Measurements from ENCODE around the gene AP3D1.

The AP3D1 gene

DNA sequence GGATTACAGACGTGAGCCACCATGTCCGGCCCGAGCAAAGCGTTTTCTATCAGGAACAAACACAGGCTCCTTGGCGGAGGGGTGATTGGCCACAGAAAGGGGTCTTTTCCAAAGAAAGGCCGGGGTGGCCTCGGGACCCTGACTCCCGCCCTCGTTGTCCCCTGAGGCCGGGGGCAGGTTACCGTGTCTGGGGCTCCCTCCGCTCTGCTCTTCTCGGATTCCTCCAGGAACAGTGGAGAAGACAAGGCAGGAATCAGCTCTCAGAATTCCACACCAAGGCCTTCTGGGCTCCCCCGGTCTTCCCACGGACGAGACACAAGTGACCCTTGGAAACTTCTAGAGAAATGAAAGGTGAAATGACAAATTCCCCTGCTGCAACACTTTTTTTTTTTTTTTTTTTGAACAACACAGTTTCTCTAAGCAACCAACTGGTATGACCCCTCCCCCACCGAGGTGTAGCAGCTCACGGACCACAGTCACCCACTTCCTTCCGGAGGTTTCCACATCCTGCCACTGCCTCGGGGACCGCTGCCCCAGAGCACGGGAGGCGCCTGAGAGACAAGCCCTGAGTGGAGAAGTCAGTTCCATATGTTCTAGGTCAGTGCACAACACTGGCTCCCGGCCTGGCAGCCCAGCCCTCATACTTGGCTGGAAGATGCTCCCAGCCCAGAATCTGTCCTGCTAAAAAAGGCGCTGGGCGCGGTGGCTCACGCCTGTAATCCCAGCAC, 66.2 kb downstream of the AP3D1 start:
- peak; percentile 88 to 93 for DNase-seq (ENCODE audit: low read depth in 2 of 2)

DNA sequence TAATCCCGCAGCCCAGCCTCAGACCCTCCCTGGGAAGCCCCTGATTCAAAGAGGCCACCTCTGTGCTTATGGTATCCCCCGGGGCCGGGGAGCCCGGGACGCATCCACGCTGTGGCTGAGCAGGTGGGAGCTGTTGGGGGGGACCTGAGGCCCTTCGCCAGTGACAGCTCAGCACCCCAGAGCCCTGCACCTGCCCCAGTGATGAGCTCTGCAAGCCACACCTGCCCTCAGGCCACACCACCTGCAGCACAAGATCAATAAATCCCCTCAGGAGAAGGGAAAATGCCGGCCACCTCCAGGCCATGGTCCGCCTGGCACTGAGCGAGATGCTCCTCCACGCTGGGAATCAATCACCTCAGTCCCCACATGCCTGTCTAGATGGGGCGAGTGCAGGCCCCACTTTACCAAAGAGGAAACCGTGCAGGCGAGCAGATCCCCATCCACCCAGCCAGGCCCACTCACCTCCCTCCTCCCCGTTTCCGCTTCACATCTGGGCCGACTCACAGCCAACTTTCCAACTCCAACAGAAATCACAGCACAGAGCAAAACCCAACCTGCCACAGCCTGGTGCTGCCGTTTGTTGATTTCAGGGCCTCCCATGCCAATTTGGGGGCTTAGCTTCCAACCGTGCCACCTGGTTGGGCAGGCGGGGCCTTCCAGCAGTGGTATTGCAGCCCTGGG, 68.1 kb downstream of the AP3D1 start:
- peak in 1 of 2 donors; percentile 54 for DNase-seq (ENCODE audit: low read depth in 2 of 2)

- no peak for DNase-seq (ENCODE audit: low read depth in 2 of 2)
Measured at GRCh38 chr19:2081873-2082810, 69.2 kb downstream of the AP3D1 start.

DNA sequence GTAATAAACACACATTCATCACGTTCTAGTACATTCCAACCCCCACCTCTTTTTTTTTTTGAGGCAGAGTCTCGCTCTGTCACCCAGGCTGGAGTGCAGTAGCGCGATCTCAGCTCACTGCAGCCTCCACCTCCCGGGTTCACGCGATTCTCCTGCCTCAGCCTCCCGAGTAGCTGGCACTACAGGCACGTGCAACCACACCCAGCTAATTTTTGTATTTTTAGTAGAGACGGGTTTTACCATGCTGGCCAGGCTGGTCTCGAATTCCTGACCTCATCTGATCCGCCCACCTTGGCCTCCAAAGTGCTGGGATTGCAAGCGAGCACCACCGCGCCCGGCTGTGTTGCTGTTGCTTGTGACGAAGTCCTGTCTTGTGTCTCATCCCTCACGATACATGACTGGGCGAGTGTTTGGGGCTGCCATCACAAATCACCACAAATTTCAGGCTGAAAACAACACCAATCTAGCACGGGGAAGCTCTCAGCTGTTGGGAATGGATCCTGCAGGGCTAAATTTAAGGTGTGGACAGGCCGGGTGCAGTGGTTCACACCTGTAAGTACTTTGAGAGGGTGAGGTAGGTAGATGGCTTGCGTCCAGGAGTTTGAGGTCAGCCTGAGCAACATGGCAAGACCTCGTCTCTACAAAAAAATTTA, 70.9 kb downstream of the AP3D1 start:
- DNase-seq (ENCODE audit: low read depth in 2 of 2), result no peak

DNA sequence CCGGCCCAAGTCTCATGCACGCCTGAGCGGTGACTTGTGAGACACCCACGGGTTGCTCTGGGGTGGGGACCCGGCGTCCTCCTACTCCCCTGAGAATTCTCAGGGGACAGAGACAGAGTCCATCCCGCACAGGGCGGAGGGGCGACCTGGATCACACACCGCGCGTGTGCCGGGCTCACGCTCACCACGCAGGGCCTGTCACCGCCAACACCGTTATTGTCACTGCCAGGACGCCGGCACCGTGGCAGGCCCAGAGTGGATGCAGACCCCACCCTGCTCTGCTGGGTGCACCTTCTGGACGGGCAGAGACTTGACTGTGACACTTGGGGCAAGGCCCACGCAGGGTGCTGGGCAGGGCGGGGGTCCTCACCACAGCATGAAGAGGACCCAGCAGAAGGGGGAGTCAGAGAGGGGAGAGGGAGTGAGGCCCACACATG, 71.5 kb downstream of the AP3D1 start:
- DNase-seq (ENCODE audit: low read depth in 2 of 2), result no peak

DNA sequence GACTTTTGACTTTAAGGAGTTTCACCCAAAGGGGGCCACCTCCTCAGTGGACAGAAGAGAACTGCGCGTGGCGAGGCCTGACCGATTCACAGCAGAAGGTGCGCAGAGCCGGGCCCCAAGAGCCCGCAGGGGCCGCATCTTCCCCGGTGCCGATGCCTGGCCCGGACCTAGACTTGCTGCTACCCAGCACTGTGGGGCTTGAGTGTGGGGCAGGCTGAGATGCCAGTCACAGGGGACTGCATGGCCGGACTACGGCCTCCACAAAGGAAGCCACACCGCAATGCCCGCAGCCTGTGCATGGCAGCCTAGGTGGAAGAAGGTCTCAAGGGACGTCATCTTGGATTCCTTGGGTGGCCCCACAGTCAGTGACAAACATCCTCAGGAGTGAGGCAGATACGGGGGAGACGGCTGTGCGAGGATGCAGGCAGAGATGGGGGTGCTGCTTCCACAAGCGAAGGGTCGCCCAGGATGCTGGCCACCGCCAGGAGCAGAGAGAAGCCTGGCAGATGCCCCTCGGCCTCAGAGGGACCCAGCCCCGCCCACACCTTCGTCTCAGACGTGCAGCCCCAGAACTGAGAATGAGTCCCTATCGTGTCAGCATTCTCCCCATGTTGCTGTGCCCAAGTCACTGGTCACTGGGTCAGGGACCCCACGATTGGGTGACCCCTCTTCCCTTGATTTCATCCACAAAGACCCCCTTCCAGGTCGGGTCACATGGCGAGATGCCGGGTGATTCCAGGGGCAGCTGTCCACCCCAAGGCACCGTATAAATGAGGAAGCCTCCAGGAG, 72.1 kb downstream of the AP3D1 start:
- no peak for DNase-seq (ENCODE audit: low read depth in 2 of 2)

GRCh38 chr19:2077833-2078619, 73.3 kb downstream of the AP3D1 start:
- no peak for DNase-seq (ENCODE audit: low read depth in 2 of 2)

DNA sequence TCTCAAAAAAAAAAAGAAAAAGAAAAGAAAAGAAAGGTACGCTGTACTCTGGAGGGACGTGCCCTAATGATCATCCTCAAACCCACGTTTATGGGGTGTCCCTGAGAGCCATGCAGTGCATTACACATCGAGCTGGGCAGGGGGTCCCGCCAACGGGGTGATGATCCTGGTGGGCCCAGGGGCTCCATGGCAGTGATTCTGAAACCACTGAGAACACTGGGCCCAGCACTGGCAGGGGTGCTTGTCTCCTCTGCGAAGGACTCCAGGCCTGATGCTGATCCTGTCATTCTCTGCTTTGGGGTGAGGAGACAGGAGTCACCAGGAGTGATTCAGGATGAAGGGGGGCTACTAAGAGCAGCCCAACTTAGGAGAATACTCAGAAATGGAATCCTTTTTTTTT, 74.0 kb downstream of the AP3D1 start:
- no peak for DNase-seq (ENCODE audit: low read depth in 2 of 2)

DNA sequence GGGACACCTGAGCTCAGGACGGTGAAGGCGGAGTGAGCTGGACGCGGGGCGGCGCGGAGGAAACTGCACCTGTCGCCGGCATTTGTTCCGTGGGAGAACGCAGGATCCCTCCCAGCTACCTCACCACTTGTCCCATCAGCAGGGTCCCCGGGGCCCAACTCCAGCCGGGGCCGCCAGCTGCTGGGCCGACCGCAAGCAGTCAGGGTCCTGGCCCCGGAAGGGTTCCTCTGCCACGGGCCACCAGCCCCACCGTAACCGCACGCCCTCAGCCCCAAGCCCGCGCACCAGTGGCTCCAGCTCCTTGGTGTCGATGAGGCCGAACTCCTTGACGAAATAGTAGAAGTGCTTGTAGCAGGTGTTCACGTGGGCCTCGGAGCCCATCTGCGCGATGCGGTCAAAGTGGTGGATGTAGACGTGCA, 74.8 kb downstream of the AP3D1 start:
- no peak for DNase-seq (ENCODE audit: low read depth in 2 of 2)

DNA sequence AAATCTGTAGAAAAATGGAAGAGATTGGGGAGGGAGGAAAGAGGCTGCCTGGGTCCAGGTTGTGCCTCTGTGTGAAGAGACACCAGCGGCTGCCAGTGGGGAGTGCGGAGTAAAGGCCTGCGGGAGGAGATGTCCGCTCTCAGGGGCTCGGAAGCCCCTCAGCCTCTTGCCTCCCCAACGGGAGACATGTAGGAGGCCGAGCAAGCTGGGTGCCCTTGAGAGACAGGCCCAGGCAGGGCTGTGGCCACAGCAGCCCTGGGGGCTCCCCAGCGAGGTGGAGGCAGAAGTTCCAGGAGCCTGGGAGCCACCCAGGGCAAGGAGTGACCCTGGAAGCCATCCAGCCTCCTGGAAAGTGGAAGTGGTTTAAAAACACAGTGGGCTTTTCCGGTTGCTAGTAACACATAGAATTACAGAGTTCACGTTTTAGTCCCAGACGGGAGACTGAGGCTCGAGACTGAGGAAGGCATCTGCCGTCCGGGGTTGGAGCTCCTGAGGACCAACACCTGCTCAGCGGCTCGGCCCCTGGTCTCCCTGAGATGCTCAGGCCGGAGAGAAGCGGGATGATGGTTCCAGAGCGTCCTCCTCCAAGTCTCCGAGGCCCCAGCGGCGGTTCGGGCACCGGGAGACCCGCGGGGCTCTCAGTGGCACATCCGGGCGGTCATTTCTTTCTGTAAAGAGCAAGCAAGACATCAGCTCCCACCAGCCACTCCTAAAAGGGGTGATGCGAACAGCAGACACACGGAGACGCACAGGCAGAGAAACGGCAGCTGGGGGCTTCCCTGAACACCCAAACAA, 78.4 kb downstream of the AP3D1 start:
- DNase-seq (ENCODE audit: low read depth in 2 of 2), result no peak

DNA sequence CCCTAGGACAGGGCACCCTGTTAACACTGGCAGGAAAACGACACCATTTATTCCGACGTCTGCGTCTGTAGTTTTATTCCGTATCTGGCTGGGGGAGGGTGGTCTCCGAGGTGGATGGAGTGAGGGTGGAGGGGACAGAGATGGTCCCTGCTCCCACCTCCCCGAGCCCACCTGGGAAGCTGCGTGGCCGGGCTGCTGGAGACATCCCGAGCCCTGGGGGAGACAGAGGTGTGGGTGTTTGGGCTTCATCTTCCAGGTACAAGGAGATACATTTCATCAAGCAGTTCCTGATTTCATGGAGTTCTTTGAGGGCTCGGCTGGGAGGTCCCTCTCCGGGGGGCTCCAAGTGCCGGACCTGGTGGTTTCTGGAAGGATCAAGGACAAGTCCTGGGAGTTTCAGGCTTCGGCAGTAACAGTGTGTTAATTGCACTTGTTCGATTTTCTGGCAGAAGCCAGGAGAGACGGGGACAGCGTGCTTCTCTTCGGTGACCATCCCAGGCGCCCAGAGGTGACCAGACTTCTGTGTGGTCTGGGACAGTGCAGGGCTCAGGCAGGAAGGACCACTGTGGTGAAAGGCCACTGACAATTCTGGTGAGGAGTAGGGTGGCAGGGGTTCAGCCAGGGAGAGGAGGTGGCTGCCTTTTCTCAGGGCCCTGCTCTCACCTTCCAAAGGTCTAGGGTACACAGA, 80.2 kb downstream of the AP3D1 start:
- DNase-seq (ENCODE audit: low read depth in 2 of 2), result no peak

- no peak for DNase-seq (ENCODE audit: low read depth in 2 of 2)
Measured at GRCh38 chr19:2070436-2070827, 80.9 kb downstream of the AP3D1 start.

- DNase-seq (ENCODE audit: low read depth in 2 of 2), result no peak
Measured at GRCh38 chr19:2064788-2065524, 86.4 kb downstream of the AP3D1 start.

- no peak for DNase-seq (ENCODE audit: low read depth in 2 of 2)
Measured at GRCh38 chr19:2064395-2064787, 87.0 kb downstream of the AP3D1 start.

GRCh38 chr19:2063824-2064223, 87.5 kb downstream of the AP3D1 start:
- DNase-seq (ENCODE audit: low read depth in 2 of 2), result no peak

DNA sequence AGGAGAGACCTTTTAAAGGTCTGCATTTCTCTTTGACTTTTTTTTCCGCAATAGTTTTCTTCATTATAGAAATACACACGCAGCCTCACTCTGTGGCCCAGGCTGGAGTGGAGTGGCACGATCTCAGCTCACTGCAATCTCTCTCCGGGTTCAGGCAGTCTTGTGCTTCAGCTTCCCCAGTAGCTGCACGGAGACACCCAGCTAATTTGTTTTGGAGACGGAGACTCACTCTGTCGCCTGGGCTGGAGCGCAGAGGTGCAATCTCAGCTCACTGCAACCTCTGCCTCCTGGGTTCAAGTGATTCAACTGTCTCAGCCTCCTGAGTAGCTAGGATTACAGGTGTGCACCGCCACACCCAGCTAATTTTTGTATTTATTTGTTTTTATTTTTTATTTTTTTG, 88.6 kb downstream of the AP3D1 start:
- DNase-seq (ENCODE audit: low read depth in 2 of 2), result no peak

GRCh38 chr19:2062389-2062729, 89.0 kb downstream of the AP3D1 start:
- DNase-seq (ENCODE audit: low read depth in 2 of 2), result no peak

All from activated CD8-positive, alpha-beta memory T cell treated with anti-CD3 and anti-CD28 coated beads for 4 hours (primary cell).